GM12878 (cell line): ENCODE data around the gene MFAP4. TPM values are rescaled to one million over a fixed set of nuclear protein-coding genes. Genes with fewer than 3 reads are reported as not detected.

ENCODE experiments used
- ATAC-seq: fragments of 200-7000 bp; cut with Tn5 transposase; 3 replicates; pipeline ENCODE4 v1.9.1; 2020; ENCODE audit warnings: mild to moderate bottlenecking, moderate library complexity
- BruUV-seq: library from RNA; stranded (reverse); fragments of 400-500 nt; replicated peaks from 2 replicates; lab custom pipeline; 2021; lab: Mats Ljungman, UMichigan
- CTCF ChIA-PET: fragments of 300-600 bp; sonication (Branson Sonifier 250); formaldehyde crosslinking; extraction: SDS; loops from one replicate; lab custom pipeline; 2021; ENCODE audit warnings: inconsistent platforms; lab: Yijun Ruan, JAX
- POLR2A ChIA-PET: fragments of 350-600 bp; formaldehyde crosslinking; extraction: SDS; loops from one replicate; lab custom pipeline; 2021; ENCODE audit warnings: inconsistent platforms; lab: Charles Lee
- RAD21 ChIA-PET: fragments of 300-600 bp; sonication (Branson Sonifier 250); formaldehyde crosslinking; loops from one replicate; lab custom pipeline; 2023; ENCODE audit warnings: antibody characterized with exemption; ENCODE audit not compliant: unreplicated experiment; lab: Charles Lee
- SMC1A ChIA-PET: fragments of 300-600 bp; sonication (Branson Sonifier 250); formaldehyde crosslinking; loops from one replicate; lab custom pipeline; 2023; ENCODE audit not compliant: unreplicated experiment, uncharacterized antibody; lab: Charles Lee
- DNase-seq: peaks from one replicate; pipeline ENCODE4 v3.0.0-alpha.2; 2011; ENCODE audit warnings: low read depth, low spot score
- FAIRE-seq: peaks from 3 replicates; lab custom pipeline; 2011; peaks lifted over from hg19 to GRCh38; lab: Jason Lieb, UNC
- H2AFZ ChIP-seq: 2 replicates; pipeline ENCODE4 v1.6.0; 2011; ENCODE audit warnings: low read depth, low read length, control low read depth; ENCODE audit not compliant: control insufficient read depth
- H3K27ac ChIP-seq: 2 replicates; pipeline ENCODE4 v1.5.1; 2011; ENCODE audit warnings: control low read depth; ENCODE audit not compliant: control insufficient read depth, insufficient read depth
- H3K27me3 ChIP-seq, 2 experiments: replicated peaks in 1 of 2; 2 replicates each; pipeline versions ENCODE4 v1.6.0 to v1.6.1; 2011; ENCODE audit warnings: low read length in 1 of 2; ENCODE audit not compliant: control insufficient read depth in 2 of 2, insufficient read depth in 2 of 2
- H3K36me3 ChIP-seq, 2 experiments: 2 replicates each; pipeline ENCODE4 v1.5.1; 2011; ENCODE audit warnings: low read length in 1 of 2; ENCODE audit not compliant: control insufficient read depth in 2 of 2, insufficient read depth in 2 of 2
- H3K4me1 ChIP-seq: 2 replicates; pipeline ENCODE4 v1.6.1; 2011; ENCODE audit warnings: mild to moderate bottlenecking, low read length, moderate library complexity, mixed read lengths; ENCODE audit not compliant: control insufficient read depth, insufficient read depth
- H3K4me2 ChIP-seq: 2 replicates; pipeline ENCODE4 v1.6.0; 2011; ENCODE audit warnings: control low read depth; ENCODE audit not compliant: control insufficient read depth, insufficient read depth
- H3K4me3 ChIP-seq: fragments of 200-600 bp; sonication (generic); 2 replicates; pipeline ENCODE4 v1.5.1; 2016
- H3K79me2 ChIP-seq: 2 replicates; pipeline ENCODE4 v1.6.0; 2011; ENCODE audit warnings: low read length; ENCODE audit not compliant: control insufficient read depth, insufficient read depth
- H3K9ac ChIP-seq: 2 replicates; pipeline ENCODE4 v1.8.0; 2011; ENCODE audit warnings: low read length, control low read depth, mixed read lengths; ENCODE audit not compliant: control insufficient read depth, insufficient read depth
- H3K9me3 ChIP-seq: replicated peaks from 3 replicates; pipeline ENCODE4 v1.5.1; 2011; ENCODE audit warnings: mild to moderate bottlenecking, low read length; ENCODE audit not compliant: control insufficient read depth, insufficient read depth
- H4K20me1 ChIP-seq: 2 replicates; pipeline ENCODE4 v1.6.0; 2011; ENCODE audit not compliant: control insufficient read depth, insufficient read depth
- ATF7 ChIP-seq: fragments of 450-650 bp; IDR thresholded peaks from 2 replicates; pipeline ENCODE4 v1.6.1; 2016; ENCODE audit warnings: low read depth, mild to moderate bottlenecking
- EGR1 ChIP-seq, 2 experiments: IDR thresholded peaks; 1 replicate in 1 of 2; 2 replicates in 1 of 2; pipeline ENCODE4 v1.6.1; 2011 to 2012; ENCODE audit warnings: low read depth in 2 of 2, low read length in 2 of 2, borderline replicate concordance in 1 of 2, mild to moderate bottlenecking in 1 of 2, moderate library complexity in 1 of 2
- HCFC1 ChIP-seq: fragments of 150-350 bp; IDR thresholded peaks from 2 replicates; pipeline ENCODE4 v1.6.1; 2014; ENCODE audit warnings: low read length
- NFXL1 ChIP-seq: fragments of 450-650 bp; IDR thresholded peaks from 2 replicates; pipeline ENCODE4 v1.6.1; 2017; ENCODE audit warnings: antibody characterized with exemption, mild to moderate bottlenecking, borderline replicate concordance
- POLR2AphosphoS2 ChIP-seq: IDR thresholded peaks from 2 replicates; pipeline ENCODE4 v1.6.1; 2011; ENCODE audit warnings: low read depth, mild to moderate bottlenecking, low read length, improper control_type of control experiment, moderate library complexity
- RCOR1 ChIP-seq: conservative IDR thresholded peaks from 2 replicates; pipeline ENCODE4 v1.6.1; 2012; ENCODE audit warnings: low read depth, low read length, improper control_type of control experiment
- SMARCA5 ChIP-seq: fragments of 450-650 bp; IDR thresholded peaks from 2 replicates; pipeline ENCODE4 v1.6.1; 2017; ENCODE audit warnings: mild to moderate bottlenecking
- SMC3 ChIP-seq: IDR thresholded peaks from 2 replicates; pipeline ENCODE4 v1.6.1; 2011; ENCODE audit warnings: low read length, improper control_type of control experiment, borderline replicate concordance
- SP1 ChIP-seq: IDR thresholded peaks from one replicate; pipeline ENCODE4 v1.6.1; 2011; ENCODE audit warnings: low read depth, low read length
- WGBS: methylation state at CpG from one replicate; pipeline ENCODE4 v1.1.6; 2016; ENCODE audit warnings: low lambda C conversion rate; ENCODE audit not compliant: insufficient replicate concordance, insufficient coverage; ENCODE audit errors: missing lambda C conversion rate; 5-methylcytosine and 5-hydroxymethylcytosine counted together
- in situ Hi-C: fragments of 300-500 bp; cut with MboI; formaldehyde crosslinking; loops from 9 replicates; pipeline ENCODE4 v1.14.3; 2018; ENCODE audit warnings: mixed read lengths
- intact Hi-C: fragments of 100-400 bp; cut with micrococcal nuclease; formaldehyde crosslinking; loops from one replicate; pipeline ENCODE4 v1.14.2; 2022; ENCODE audit not compliant: unreplicated experiment
- polyA plus RNA-seq, 11 experiments: library from polyadenylated mRNA; depleted of rRNA in 4 of 11; unstranded in 6 of 11; stranded (reverse) in 5 of 11; fragments of >200 nt; fragmentation: Nextera tagmentation in 4 of 11; fragmentation: Illumina TruSeq in 1 of 11; extraction: Ambion mirVana in 4 of 11; extraction: Trizol in 1 of 11; gene quantifications; 1 replicate in 1 of 11; 2 replicates in 10 of 11; pipeline versions ENCODE4 v1.2.1 to v1.2.3, GENCODE V29; 2011 to 2016; ENCODE audit warnings: inconsistent platforms in 2 of 11, missing spikeins in 2 of 11, low read depth in 1 of 11
- total RNA-seq, 4 experiments: library from RNA; depleted of rRNA in 3 of 4; stranded (reverse); fragments of >200 nt in 3 of 4; fragmentation: Illumina TruSeq in 1 of 4; extraction: Trizol in 1 of 4; gene quantifications; 2 replicates each; pipeline versions ENCODE4 v1.2.1 to v1.2.3, GENCODE V29; 2013 to 2021
- TF ChIP-seq, protein P1 (sequence below): IDR thresholded peaks from 2 replicates; pipeline ENCODE4 v1.6.1; 2011; ENCODE audit warnings: low read depth, mild to moderate bottlenecking, low read length, moderate library complexity, borderline replicate concordance; ENCODE audit errors: extremely low read depth
- TF ChIP-seq, protein P2 (sequence below): IDR thresholded peaks from 2 replicates; pipeline ENCODE4 v1.6.1; 2011; ENCODE audit warnings: borderline replicate concordance, low read depth, mild to moderate bottlenecking, moderate library complexity, mixed read lengths, low read length; ENCODE audit not compliant: insufficient read depth; ENCODE audit errors: extremely low read length
- TF ChIP-seq, protein P3 (sequence below): fragments of 150-350 bp; IDR thresholded peaks from 2 replicates; pipeline ENCODE4 v1.6.1; 2014; ENCODE audit warnings: mild to moderate bottlenecking, low read depth, low read length
- TF ChIP-seq, protein P4 (sequence below): IDR thresholded peaks from 2 replicates; pipeline ENCODE4 v1.6.1; 2011; ENCODE audit warnings: borderline replicate concordance, low read depth, mild to moderate bottlenecking, moderate library complexity, low read length; ENCODE audit not compliant: insufficient read depth, poor library complexity, severe bottlenecking
- TF ChIP-seq, protein P5 (sequence below): fragments of 450-650 bp; IDR thresholded peaks from 2 replicates; pipeline ENCODE4 v1.6.1; 2017; ENCODE audit warnings: mild to moderate bottlenecking

MFAP4 gene
- total and polyA plus RNA-seq, 10 of the 15 experiments (the other 5 are each of a cell fraction or from before 2014, with no cell fraction given): 0.08 to 0.28 (median 0.09) TPM; not detected in 7

DNA sequence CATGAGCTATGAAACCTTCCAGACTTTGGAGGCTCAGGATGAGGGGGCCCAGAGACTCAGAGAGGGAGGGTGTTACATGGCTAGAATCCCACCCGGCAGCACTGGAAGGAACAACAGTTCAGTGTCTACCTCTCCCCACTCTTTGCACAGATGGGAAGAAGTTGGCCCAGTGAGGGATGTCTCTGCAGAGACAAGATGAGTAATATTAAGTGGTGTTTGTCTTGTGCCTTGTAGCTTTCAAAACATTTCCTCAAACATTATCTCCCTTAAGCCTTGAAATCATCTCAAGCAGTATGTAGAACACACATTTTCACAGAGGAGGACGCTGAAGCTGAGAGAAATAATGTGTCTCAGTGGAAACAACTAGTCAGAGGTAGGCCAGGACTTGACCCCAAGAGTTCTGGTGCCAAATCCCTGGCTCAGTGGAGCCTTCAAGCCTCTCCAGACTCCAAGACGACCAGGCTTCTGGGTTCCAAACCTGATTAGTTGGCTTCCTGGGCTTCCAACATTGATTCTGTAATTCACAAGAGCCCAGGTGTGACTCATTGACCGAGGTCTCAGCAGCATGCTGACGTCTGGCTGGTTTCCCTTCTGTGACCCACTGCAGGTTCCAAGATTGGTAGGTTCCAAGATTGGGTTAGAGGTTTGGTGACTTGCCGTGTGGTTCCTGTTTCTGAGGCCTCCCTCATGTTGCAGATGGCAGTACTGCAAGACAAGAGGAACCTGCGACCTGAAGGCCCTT lies 31.4 kb upstream of the MFAP4 start:
- DNase-seq: no peak
- no peaks in the 10 kb centered on the region for H3K36me3 ChIP-seq
- FAIRE-seq: no peak
- ATAC-seq: no peak
- CTCF ChIA-PET: interaction anchor here (2.3 kb wide), 1 partner anchor 56 kb away, joined by 6 read pairs; the partner anchor contains the start of gene B9D1
- in situ Hi-C loops (no loop called here), intact Hi-C loops (no loop called here)
- H3K4me1 ChIP-seq: no peaks in the 10 kb centered on the region
- peaks cover 0 to 2% of the 10 kb centered on the region in 2 experiments; a peak in 2 of 4 replicates for H3K27me3 ChIP-seq
- H4K20me1 ChIP-seq: no peaks in the 10 kb centered on the region
- H3K27ac ChIP-seq: no peak overlapping the region
- no peak overlapping the region for H3K4me3 ChIP-seq
- no TSS peak for BruUV-seq
- H2AFZ ChIP-seq: no peak overlapping the region
- TF ChIP-seq HCFC1 (no peak), SMC3 (no peak), POLR2AphosphoS2 (no peak), ATF7 (no peak), NFXL1 (no peak), RCOR1 (no peak), EGR1 (IDR thresholded peaks at IDR 0.05; ENCODE audit: borderline replicate concordance in 1 of 2, low read depth in 2 of 2, low read length in 2 of 2) (no peak), SMARCA5 (no peak), SP1 (no peak)
- TF ChIP-seq, protein P1, sequence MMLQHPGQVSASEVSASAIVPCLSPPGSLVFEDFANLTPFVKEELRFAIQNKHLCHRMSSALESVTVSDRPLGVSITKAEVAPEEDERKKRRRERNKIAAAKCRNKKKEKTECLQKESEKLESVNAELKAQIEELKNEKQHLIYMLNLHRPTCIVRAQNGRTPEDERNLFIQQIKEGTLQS: no peak
- TF ChIP-seq, protein P2, sequence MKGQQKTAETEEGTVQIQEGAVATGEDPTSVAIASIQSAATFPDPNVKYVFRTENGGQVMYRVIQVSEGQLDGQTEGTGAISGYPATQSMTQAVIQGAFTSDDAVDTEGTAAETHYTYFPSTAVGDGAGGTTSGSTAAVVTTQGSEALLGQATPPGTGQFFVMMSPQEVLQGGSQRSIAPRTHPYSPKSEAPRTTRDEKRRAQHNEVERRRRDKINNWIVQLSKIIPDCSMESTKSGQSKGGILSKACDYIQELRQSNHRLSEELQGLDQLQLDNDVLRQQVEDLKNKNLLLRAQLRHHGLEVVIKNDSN: no peak
- TF ChIP-seq, protein P3, sequence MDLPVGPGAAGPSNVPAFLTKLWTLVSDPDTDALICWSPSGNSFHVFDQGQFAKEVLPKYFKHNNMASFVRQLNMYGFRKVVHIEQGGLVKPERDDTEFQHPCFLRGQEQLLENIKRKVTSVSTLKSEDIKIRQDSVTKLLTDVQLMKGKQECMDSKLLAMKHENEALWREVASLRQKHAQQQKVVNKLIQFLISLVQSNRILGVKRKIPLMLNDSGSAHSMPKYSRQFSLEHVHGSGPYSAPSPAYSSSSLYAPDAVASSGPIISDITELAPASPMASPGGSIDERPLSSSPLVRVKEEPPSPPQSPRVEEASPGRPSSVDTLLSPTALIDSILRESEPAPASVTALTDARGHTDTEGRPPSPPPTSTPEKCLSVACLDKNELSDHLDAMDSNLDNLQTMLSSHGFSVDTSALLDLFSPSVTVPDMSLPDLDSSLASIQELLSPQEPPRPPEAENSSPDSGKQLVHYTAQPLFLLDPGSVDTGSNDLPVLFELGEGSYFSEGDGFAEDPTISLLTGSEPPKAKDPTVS: no peak
- TF ChIP-seq, protein P4, sequence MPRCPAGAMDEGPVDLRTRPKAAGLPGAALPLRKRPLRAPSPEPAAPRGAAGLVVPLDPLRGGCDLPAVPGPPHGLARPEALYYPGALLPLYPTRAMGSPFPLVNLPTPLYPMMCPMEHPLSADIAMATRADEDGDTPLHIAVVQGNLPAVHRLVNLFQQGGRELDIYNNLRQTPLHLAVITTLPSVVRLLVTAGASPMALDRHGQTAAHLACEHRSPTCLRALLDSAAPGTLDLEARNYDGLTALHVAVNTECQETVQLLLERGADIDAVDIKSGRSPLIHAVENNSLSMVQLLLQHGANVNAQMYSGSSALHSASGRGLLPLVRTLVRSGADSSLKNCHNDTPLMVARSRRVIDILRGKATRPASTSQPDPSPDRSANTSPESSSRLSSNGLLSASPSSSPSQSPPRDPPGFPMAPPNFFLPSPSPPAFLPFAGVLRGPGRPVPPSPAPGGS: no peak
- TF ChIP-seq, protein P5, sequence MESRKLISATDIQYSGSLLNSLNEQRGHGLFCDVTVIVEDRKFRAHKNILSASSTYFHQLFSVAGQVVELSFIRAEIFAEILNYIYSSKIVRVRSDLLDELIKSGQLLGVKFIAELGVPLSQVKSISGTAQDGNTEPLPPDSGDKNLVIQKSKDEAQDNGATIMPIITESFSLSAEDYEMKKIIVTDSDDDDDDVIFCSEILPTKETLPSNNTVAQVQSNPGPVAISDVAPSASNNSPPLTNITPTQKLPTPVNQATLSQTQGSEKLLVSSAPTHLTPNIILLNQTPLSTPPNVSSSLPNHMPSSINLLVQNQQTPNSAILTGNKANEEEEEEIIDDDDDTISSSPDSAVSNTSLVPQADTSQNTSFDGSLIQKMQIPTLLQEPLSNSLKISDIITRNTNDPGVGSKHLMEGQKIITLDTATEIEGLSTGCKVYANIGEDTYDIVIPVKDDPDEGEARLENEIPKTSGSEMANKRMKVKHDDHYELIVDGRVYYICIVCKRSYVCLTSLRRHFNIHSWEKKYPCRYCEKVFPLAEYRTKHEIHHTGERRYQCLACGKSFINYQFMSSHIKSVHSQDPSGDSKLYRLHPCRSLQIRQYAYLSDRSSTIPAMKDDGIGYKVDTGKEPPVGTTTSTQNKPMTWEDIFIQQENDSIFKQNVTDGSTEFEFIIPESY: no peak
- H3K4me2 ChIP-seq: no peak overlapping the region
- RAD21 ChIA-PET: no interaction called here
- no peaks in the 10 kb centered on the region for H3K79me2 ChIP-seq
- 12% methylated on average over 7 of the region's 7 CpGs for WGBS
- SMC1A ChIA-PET: interaction anchor here (0.6 kb wide), 1 partner anchor 9 kb away, joined by 4 read pairs; no protein-coding TSS in a partner anchor
- POLR2A ChIA-PET: no interaction called here
- no peak overlapping the region for H3K9ac ChIP-seq
- no peaks in the 10 kb centered on the region for H3K9me3 ChIP-seq
